Measurements from ENCODE around the gene TRAK1.

TRAK1 gene

GRCh38 chr3:42205800-42206514 is 114.8 kb downstream of the TRAK1 start:
- no peak for DNase-seq (ENCODE audit: low read depth in 1 of 2, low spot score in 1 of 2)
- H3K4me3 ChIP-seq (replicated peaks; ENCODE audit: insufficient read depth, low read length): no peak overlapping the region
- H3K27ac ChIP-seq (replicated peaks): no peak overlapping the region
- TF ChIP-seq REST (IDR thresholded peaks at IDR 0.05; ENCODE audit: insufficient replicate concordance, low read depth) (no peak), CTCF (IDR thresholded peaks at IDR 0.05; ENCODE audit: insufficient read depth, low read length) (no peak), GABPA (IDR thresholded peaks at IDR 0.05; ENCODE audit: low read depth) (no peak), SPI1 (IDR thresholded peaks at IDR 0.05; ENCODE audit: borderline replicate concordance, low read depth) (no peak), POLR2AphosphoS5 (IDR thresholded peaks at IDR 0.05; ENCODE audit: low read depth) (no peak)
- H3K27me3 ChIP-seq (ENCODE audit: insufficient read depth, poor library complexity, severe bottlenecking): no peaks in the 10 kb centered on the region

- DNase-seq (ENCODE audit: low read depth in 1 of 2, low spot score in 1 of 2): no peak
- no peaks in the 10 kb centered on the region for H3K27me3 ChIP-seq (ENCODE audit: insufficient read depth, poor library complexity, severe bottlenecking)
- H3K4me3 ChIP-seq (replicated peaks; ENCODE audit: insufficient read depth, low read length): no peak overlapping the region
- no peak overlapping the region for H3K27ac ChIP-seq (replicated peaks)
- no peak for TF ChIP-seq REST (IDR thresholded peaks at IDR 0.05; ENCODE audit: insufficient replicate concordance, low read depth)
- no peak for TF ChIP-seq POLR2AphosphoS5 (IDR thresholded peaks at IDR 0.05; ENCODE audit: low read depth)
- TF ChIP-seq GABPA (IDR thresholded peaks at IDR 0.05; ENCODE audit: low read depth): no peak
- TF ChIP-seq SPI1 (IDR thresholded peaks at IDR 0.05; ENCODE audit: borderline replicate concordance, low read depth): no peak
- no peak for TF ChIP-seq CTCF (IDR thresholded peaks at IDR 0.05; ENCODE audit: insufficient read depth, low read length)
These were observed 118.8 kb downstream of the TRAK1 start for GRCh38 chr3:42209917-42210316.

GRCh38 chr3:42210726-42211125 is 119.6 kb downstream of the TRAK1 start:
- Histone ChIP-seq H3K27me3 (ENCODE audit: insufficient read depth, poor library complexity, severe bottlenecking) (no peaks in the 10 kb centered on the region), H3K27ac (replicated peaks) (no peak overlapping the region), H3K4me3 (replicated peaks; ENCODE audit: insufficient read depth, low read length) (no peak overlapping the region)
- no peak for DNase-seq (ENCODE audit: low read depth in 1 of 2, low spot score in 1 of 2)
- TF ChIP-seq CTCF (IDR thresholded peaks at IDR 0.05; ENCODE audit: insufficient read depth, low read length): no peak
- no peak for TF ChIP-seq SPI1 (IDR thresholded peaks at IDR 0.05; ENCODE audit: borderline replicate concordance, low read depth)
- no peak for TF ChIP-seq REST (IDR thresholded peaks at IDR 0.05; ENCODE audit: insufficient replicate concordance, low read depth)
- no peak for TF ChIP-seq GABPA (IDR thresholded peaks at IDR 0.05; ENCODE audit: low read depth)
- no peak for TF ChIP-seq POLR2AphosphoS5 (IDR thresholded peaks at IDR 0.05; ENCODE audit: low read depth)
